ENCODE data around the gene MEGF6. TPM values are rescaled to one million over a fixed set of nuclear protein-coding genes. Genes with fewer than 3 reads are reported as not detected.
A peak's percentile ranks its signal among the peaks of the same experiment; 100 is the strongest.
"Not testable (repeated sequence)": the region's sequence is repeated elsewhere in the genome, so short reads cannot be mapped to it uniquely, and the experiment has no call there.

The MEGF6 gene
- total RNA-seq, 1 donor from 2014 or later = 35.4 TPM

- intact Hi-C loops (cut with DNase I) = no loop called here
- ATAC-seq (no peak), DNase-seq (ENCODE audit: low spot score) (no peak)
These were observed 24.1 kb downstream of the MEGF6 start for GRCh38 chr1:3586986-3587759.

- intact Hi-C loops (cut with DNase I) = no loop called here
- DNase-seq (ENCODE audit: low spot score) (no peak), ATAC-seq (no peak)
These were observed 25.3 kb downstream of the MEGF6 start for GRCh38 chr1:3585940-3586568.

- intact Hi-C loops (cut with DNase I); ATAC-seq; DNase-seq (ENCODE audit: low spot score): not testable (repeated sequence)
These were observed 25.9 kb downstream of the MEGF6 start for GRCh38 chr1:3585353-3585868.

GRCh38 chr1:3584915-3585314, 26.4 kb downstream of the MEGF6 start:
- no peak for ATAC-seq
- DNase-seq (ENCODE audit: low spot score) = no peak
- intact Hi-C loops (cut with DNase I) = no loop called here

GRCh38 chr1:3583751-3584150, 27.6 kb downstream of the MEGF6 start:
- DNase-seq (ENCODE audit: low spot score); ATAC-seq; intact Hi-C loops (cut with DNase I): not testable (repeated sequence)

- intact Hi-C loops (cut with DNase I) = no loop called here
- no peak for ATAC-seq
- no peak for DNase-seq (ENCODE audit: low spot score)
These were observed 29.8 kb downstream of the MEGF6 start for GRCh38 chr1:3581296-3582036.

- intact Hi-C loops (cut with DNase I) = no loop called here
- ATAC-seq (no peak), DNase-seq (ENCODE audit: low spot score) (no peak)
These were observed 31.1 kb downstream of the MEGF6 start for GRCh38 chr1:3580231-3580630.

- intact Hi-C loops (cut with DNase I) = no loop called here
- no peak for DNase-seq (ENCODE audit: low spot score)
- ATAC-seq = no peak
These were observed 31.7 kb downstream of the MEGF6 start for GRCh38 chr1:3579626-3580025.

- intact Hi-C loops (cut with DNase I) = no loop called here
- no peak for DNase-seq (ENCODE audit: low spot score)
- no peak for ATAC-seq
These were observed 32.4 kb downstream of the MEGF6 start for GRCh38 chr1:3578906-3579305.

GRCh38 chr1:3578433-3578805, 32.9 kb downstream of the MEGF6 start:
- ATAC-seq = no peak
- intact Hi-C loops (cut with DNase I) = no loop called here
- DNase-seq (ENCODE audit: low spot score) = no peak

- DNase-seq (ENCODE audit: low spot score) (no peak), ATAC-seq (no peak)
- intact Hi-C loops (cut with DNase I) = no loop called here
These were observed 33.4 kb downstream of the MEGF6 start for GRCh38 chr1:3577711-3578432.

GRCh38 chr1:3577300-3577699, 34.0 kb downstream of the MEGF6 start:
- intact Hi-C loops (cut with DNase I) = no loop called here
- DNase-seq (ENCODE audit: low spot score) (no peak), ATAC-seq (no peak)

GRCh38 chr1:3575993-3576392, 35.3 kb downstream of the MEGF6 start:
- DNase-seq (ENCODE audit: low spot score) (no peak), ATAC-seq (peak; percentile 23)
- intact Hi-C loops (cut with DNase I) = no loop called here

GRCh38 chr1:3575515-3575914, 35.8 kb downstream of the MEGF6 start:
- intact Hi-C loops (cut with DNase I); DNase-seq (ENCODE audit: low spot score); ATAC-seq: not testable (repeated sequence)

- ATAC-seq (peak; percentile 45), DNase-seq (ENCODE audit: low spot score) (no peak)
- intact Hi-C loops (cut with DNase I) = no loop called here
These were observed 37.8 kb downstream of the MEGF6 start for GRCh38 chr1:3573500-3573899.

- ATAC-seq; DNase-seq (ENCODE audit: low spot score); intact Hi-C loops (cut with DNase I): not testable (repeated sequence)
These were observed 38.7 kb downstream of the MEGF6 start for GRCh38 chr1:3572638-3573037.

- DNase-seq (ENCODE audit: low spot score) = no peak
- intact Hi-C loops (cut with DNase I) = no loop called here
- ATAC-seq = no peak
These were observed 40.0 kb downstream of the MEGF6 start for GRCh38 chr1:3571263-3571662.

- intact Hi-C loops (cut with DNase I) = no loop called here
- DNase-seq (ENCODE audit: low spot score) (no peak), ATAC-seq (no peak)
These were observed 41.0 kb downstream of the MEGF6 start for GRCh38 chr1:3570066-3570986.
